GM21526 (cell line): ENCODE measurements around the gene ISLR2.
"Not testable (repeated sequence)": the region's sequence is repeated elsewhere in the genome, so short reads cannot be mapped to it uniquely, and the experiment has no call there.

Source experiments
- ATAC-seq: cut with Tn5 transposase; IDR thresholded peaks from one replicate; pipeline ENCODE4 v1.9.1; 2021; ENCODE audit warnings: moderate library complexity; ENCODE audit not compliant: unreplicated experiment, low FRiP score

ISLR2 gene, protein sequence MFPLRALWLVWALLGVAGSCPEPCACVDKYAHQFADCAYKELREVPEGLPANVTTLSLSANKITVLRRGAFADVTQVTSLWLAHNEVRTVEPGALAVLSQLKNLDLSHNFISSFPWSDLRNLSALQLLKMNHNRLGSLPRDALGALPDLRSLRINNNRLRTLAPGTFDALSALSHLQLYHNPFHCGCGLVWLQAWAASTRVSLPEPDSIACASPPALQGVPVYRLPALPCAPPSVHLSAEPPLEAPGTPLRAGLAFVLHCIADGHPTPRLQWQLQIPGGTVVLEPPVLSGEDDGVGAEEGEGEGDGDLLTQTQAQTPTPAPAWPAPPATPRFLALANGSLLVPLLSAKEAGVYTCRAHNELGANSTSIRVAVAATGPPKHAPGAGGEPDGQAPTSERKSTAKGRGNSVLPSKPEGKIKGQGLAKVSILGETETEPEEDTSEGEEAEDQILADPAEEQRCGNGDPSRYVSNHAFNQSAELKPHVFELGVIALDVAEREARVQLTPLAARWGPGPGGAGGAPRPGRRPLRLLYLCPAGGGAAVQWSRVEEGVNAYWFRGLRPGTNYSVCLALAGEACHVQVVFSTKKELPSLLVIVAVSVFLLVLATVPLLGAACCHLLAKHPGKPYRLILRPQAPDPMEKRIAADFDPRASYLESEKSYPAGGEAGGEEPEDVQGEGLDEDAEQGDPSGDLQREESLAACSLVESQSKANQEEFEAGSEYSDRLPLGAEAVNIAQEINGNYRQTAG

DNA sequence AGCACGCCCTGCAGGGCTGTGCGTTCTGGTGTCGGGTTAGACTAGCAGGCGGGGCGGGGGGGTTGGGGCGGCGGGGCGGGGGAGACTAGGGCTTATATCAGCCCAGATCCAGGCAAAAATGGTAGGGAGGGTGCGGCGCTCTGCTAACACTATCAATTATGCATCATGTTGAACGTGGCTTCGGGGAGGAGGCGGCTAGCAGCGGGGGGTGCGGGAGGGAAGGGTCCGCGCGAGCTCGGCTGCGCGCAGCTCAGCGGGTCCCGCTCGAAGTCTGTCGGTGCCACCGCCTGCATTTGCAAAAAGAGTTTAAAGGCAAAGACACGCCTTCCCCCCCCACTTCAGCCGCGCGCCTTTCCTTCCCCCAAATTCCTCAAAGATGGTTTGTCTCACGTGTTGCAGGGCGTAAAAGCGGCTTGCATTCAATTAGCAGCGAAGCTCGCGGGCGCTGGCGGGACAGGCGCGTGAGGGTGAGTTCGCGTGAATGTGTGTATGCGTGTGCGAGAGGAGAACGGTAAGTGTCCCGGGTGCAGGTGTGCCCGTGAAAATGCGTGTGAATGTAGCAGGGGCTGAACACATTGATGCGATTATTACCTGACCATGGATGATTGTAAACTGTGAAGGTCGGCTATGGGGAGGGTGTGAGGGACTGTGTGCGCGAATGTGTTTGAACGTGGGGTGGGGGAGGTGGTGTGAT lies at the start of gene ISLR2:
ISLR2 (plus strand) TSS at position 432 of the 694 bp plus-strand sequence. CDS start 2,169 bp downstream, outside the sequence.
- no peak for ATAC-seq

DNA sequence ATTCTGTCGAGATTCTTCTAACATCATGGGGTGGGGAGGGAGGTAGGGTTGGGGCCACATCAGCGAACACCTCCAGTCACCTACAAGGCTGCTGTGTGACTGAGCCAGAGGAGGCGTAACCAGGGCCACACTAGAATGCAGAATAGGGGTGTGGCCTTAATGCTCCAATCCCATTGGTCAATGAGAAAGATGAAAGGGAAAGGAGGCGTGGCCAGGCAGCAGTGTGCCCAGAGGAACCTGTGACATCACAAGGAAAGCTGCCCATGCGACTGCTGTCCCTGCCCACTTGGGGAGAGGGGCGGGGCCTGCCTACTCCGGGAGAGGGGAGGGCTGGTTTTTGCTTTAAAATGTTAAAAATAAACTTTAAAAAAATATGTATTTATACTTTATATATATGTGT lies 47.9 kb upstream of the ISLR2 start, which contains the start of gene GOLGA6A:
GOLGA6A (minus strand) TSS at position 101 of the 400 bp plus-strand sequence; CDS start at position 60, 41 bp downstream.
- not testable (repeated sequence) for ATAC-seq

GRCh38 chr15:74094567-74094966 lies 35.8 kb upstream of the ISLR2 start:
- not testable (repeated sequence) for ATAC-seq

- not testable (repeated sequence) for ATAC-seq
Measured at GRCh38 chr15:74095610-74096009, 34.8 kb upstream of the ISLR2 start.

DNA sequence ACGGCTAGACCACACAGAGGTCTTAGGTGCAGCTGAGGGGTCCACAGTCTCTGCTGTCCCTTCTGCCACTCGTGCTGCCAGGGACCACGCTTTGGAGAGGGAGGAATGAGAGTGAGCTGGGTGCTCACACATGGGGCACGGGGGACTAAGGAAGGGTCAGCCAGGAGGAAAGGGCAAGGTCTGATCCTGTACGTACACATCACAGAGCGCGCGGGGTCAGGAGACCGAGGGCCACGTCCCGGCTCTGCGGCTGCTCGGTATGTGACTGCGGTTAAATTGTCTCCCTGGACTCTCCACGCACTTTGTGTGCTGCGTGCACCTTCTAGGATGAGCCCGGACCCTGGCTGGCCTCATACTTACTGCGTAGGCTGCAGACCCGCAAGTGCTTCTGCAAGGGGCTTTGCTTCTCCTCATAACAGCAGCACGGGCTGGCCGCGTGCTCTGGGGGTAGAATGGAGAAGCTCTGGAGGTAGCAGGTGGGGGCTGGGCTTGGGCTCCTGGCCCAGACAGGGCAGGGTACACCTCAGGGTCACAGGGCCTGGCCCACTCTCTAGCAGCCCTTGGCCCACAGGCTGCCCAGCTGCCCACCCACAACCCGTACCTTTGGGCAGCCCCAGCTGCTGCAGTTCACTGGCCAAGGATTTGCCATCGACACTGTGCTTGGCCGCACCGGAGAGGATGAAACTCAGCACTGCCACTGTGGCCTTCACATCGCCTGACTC lies 33.5 kb upstream of the ISLR2 start:
- not testable (repeated sequence) for ATAC-seq

GRCh38 chr15:74099963-74100733 lies 30.2 kb upstream of the ISLR2 start:
- not testable (repeated sequence) for ATAC-seq

DNA sequence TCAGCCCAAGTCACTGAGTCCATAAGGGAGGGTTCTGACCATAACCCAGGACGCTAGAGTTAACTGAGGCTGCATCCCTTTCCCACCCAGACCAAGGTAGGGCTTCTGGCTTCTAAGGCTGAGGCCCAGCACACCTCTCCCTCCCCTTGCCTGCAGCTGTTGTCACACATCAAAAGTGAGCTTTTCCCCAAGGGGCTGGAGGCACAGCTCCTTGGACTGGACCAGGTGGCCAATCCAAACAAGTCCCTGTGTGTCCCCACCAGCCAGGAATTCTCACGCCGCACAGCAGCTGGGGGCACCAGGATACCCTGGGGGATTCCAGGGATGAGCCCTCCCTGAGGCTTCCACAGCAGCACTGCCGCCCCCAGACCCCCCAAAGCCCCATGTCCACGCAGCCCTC lies 22.3 kb upstream of the ISLR2 start:
- no peak for ATAC-seq

- ATAC-seq: not testable (repeated sequence)
Measured at GRCh38 chr15:74108611-74109010, 21.8 kb upstream of the ISLR2 start.

DNA sequence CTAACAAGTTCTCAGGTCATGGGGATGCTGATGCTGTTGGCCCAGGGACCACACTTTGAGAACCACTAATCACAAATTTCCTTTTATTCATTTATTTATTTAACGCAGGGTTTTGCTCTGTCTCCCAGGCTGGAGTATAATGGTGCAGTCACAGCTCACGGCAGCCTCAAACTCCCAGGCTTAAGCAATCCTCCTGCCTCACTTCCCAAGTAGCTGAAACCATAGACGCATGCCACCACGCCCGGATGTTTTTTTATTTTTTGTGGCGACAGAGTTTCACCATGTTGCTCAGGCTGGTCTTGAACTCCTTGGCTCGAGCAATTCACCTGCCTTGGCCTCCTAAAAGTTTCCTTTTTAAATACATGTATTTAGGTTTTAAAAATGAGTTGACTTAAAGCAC lies 20.7 kb upstream of the ISLR2 start:
- ATAC-seq: no peak

DNA sequence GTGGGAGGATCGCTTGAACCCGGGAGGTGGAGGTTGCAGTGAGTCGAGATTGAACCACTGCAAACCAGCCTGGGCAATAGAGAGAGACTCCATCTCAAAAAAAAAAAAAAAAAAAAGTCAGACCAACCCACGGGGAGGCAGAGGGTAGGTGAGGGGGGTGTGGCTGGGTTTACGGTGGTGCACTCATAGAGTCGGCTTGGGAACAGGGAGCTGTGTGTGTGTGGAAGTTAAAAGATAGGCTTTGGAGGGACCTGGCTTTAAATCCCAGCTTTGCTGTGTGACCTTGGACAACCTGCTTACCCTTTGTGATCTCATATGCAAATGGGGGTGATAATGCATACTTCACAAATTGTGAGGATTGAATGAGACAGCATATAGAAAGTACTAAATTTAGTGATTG lies 10.0 kb upstream of the ISLR2 start:
- ATAC-seq: no peak

GRCh38 chr15:74121039-74121438 lies 9.3 kb upstream of the ISLR2 start:
- ATAC-seq: no peak

DNA sequence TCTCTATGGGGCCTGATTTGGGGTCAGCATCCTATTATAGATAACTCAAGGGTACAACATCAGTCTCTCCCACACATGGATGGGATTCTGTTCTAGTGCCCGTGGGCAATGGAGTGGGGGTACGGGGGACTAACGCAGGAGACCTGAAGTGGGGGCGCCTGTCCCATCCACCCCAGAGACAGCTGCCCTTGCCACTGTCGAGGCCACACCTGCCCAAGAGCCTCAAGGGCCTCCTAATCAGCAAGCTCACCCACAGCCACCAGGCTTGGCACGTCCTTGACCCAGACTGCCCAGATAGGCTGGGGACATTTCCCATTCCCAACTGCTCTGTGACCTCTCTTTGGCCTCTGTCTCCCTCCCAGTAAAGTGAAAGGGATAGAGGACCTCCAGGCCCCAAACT lies 8.5 kb upstream of the ISLR2 start:
- ATAC-seq: no peak

- no peak for ATAC-seq
Measured at GRCh38 chr15:74122403-74123130, 7.8 kb upstream of the ISLR2 start.

- ATAC-seq: no peak
Measured at GRCh38 chr15:74123131-74123429, 7.3 kb upstream of the ISLR2 start.

- no peak for ATAC-seq
Measured at GRCh38 chr15:74123658-74124057, 6.7 kb upstream of the ISLR2 start.

DNA sequence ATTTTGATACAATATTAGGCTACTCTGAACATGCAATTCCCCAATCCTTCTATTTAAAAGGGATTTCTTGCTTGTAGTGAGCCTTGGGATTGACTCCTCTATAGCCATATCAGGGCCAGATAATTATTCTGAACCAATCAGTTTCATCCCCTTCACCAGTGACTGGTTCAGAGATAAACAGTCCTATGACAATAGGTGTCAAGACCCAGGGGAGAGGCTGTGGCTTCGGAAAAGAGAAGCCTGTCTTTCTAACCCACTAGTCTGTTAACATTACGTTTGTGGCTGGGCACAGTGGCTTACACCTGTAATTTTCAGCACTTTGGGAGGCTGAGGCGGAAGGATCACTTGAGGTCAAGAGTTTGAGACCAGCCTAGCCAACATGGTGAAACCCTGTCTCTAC lies 6.2 kb upstream of the ISLR2 start:
- no peak for ATAC-seq

DNA sequence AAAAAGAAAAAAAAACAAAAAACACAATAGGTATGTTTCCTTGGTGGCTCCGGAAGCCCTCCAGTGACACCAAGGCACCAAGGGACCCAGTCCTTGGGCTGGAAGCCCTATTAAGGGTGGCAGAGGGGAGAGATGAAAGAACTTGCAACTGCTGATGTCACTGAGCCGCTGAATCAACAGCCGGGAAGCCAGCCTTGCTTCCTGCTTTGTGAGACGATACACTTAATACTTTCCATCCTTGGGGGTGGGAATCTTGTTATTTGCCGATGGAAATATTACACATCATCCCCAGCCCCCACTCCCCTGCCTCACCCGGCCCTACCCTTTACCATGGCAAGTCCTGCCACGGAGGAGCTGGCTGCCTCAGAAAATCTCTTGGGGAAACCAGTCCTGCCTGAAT lies 5.6 kb upstream of the ISLR2 start:
- no peak for ATAC-seq

DNA sequence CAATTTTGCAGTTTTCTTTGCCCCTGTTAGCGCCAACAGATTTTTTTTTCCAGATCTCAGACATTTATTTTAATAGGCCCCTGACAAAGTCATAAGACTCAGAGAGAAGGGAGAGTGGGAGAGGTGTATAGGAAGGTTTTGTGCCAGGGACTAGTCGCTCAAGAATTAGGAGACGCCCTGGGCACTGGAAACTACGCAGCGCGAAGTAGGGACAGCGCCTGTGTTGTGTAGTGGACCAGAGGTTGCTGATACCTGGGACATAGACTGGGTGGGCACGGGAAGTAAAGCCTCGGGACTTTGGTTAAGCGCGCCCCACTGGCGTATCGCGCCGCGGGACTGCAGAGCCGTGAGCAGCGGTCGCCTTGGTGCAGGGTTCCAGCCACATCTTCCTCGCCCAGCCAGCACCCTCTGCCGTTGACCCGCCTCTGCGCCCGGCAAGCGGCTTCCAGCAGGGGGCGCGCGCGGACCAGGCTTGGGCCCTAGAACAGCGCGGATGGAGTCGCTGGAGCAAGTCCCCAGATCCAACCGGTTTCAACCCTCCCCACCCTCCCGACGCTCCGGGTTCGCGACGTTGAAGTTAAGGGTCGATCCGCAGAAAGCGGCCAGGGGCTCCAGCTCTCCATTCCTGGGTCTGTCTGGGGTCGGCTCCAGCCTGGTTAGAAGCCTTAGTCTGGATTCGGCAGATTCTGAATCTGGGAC lies 3.0 kb upstream of the ISLR2 start:
- ATAC-seq: no peak
